IMR-90 (cell line): ENCODE data around the gene IQCM. TPM values are rescaled to one million over a fixed set of nuclear protein-coding genes. Genes with fewer than 3 reads are reported as not detected.

ENCODE experiments used
- ATAC-seq: fragments of 200-7000 bp; cut with Tn5 transposase; 2 replicates; pipeline ENCODE4 v1.9.1; 2020; ENCODE audit warnings: low read depth, mild to moderate bottlenecking, moderate library complexity
- BruUV-seq: library from RNA; stranded (reverse); fragments of 400-500 nt; replicated peaks from 2 replicates; lab custom pipeline; 2021; lab: Mats Ljungman, UMichigan
- CTCF ChIA-PET: fragments of 300-600 bp; formaldehyde crosslinking; extraction: SDS; loops from one replicate; lab custom pipeline; 2021; ENCODE audit warnings: antibody characterized with exemption; lab: Yijun Ruan, JAX
- POLR2A ChIA-PET: fragments of 300-600 bp; sonication (Branson Sonifier 250); formaldehyde crosslinking; loops from one replicate; lab custom pipeline; 2022; ENCODE audit warnings: antibody characterized with exemption; ENCODE audit not compliant: unreplicated experiment; lab: Charles Lee
- DNase-seq: peaks from one replicate; pipeline ENCODE4 v3.0.0; 2013
- H2AFZ ChIP-seq: replicated peaks from 2 replicates; pipeline ENCODE3; 2013; ENCODE audit warnings: low read length, mild to moderate bottlenecking; ENCODE audit not compliant: poor library complexity
- H2AK5ac ChIP-seq: 2 replicates; pipeline ENCODE4 v1.6.1; 2013; ENCODE audit warnings: low read depth, low read length, inconsistent platforms
- H2AK9ac ChIP-seq: replicated peaks from 2 replicates; pipeline ENCODE3; 2013; ENCODE audit warnings: mild to moderate bottlenecking, low read depth, low read length, moderate library complexity; ENCODE audit not compliant: poor library complexity
- H2BK120ac ChIP-seq: 2 replicates; pipeline ENCODE4 v1.6.1; 2013; ENCODE audit warnings: low read depth, low read length, inconsistent platforms
- H2BK15ac ChIP-seq: 3 replicates; pipeline ENCODE4 v1.6.1; 2013; ENCODE audit warnings: low read depth, low read length, inconsistent platforms
- H2BK20ac ChIP-seq: 2 replicates; pipeline ENCODE4 v1.6.1; 2013; ENCODE audit warnings: low read depth, mild to moderate bottlenecking, inconsistent platforms, low read length, moderate library complexity
- H2BK5ac ChIP-seq: 2 replicates; pipeline ENCODE4 v1.6.1; 2013; ENCODE audit warnings: mild to moderate bottlenecking, low read depth, low read length, inconsistent platforms; ENCODE audit not compliant: poor library complexity, severe bottlenecking
- H3K14ac ChIP-seq: replicated peaks from 2 replicates; pipeline ENCODE4 v1.6.1; 2013; ENCODE audit warnings: low read depth, low read length, inconsistent platforms
- H3K18ac ChIP-seq: 2 replicates; pipeline ENCODE4 v1.6.1; 2013; ENCODE audit warnings: low read depth, low read length, control low read depth
- H3K23ac ChIP-seq: 2 replicates; pipeline ENCODE4 v1.6.1; 2013; ENCODE audit warnings: low read depth, low read length, inconsistent platforms
- H3K27ac ChIP-seq: 2 replicates; pipeline ENCODE4 v1.5.1; 2013; ENCODE audit warnings: mild to moderate bottlenecking, control low read depth, low read length; ENCODE audit not compliant: insufficient read depth
- H3K27me3 ChIP-seq: 2 replicates; pipeline ENCODE4 v1.6.1; 2013; ENCODE audit warnings: low read length; ENCODE audit not compliant: control insufficient read depth, insufficient read depth
- H3K36me3 ChIP-seq: 2 replicates; pipeline ENCODE4 v1.6.1; 2013; ENCODE audit warnings: low read length, mixed read lengths; ENCODE audit not compliant: control insufficient read depth, insufficient read depth
- H3K4ac ChIP-seq: 2 replicates; pipeline ENCODE4 v1.6.1; 2013; ENCODE audit warnings: low read depth, low read length, inconsistent platforms
- H3K4me1 ChIP-seq: 2 replicates; pipeline ENCODE4 v1.6.1; 2013; ENCODE audit warnings: low read length, mixed read lengths; ENCODE audit not compliant: control insufficient read depth, insufficient read depth
- H3K4me2 ChIP-seq: 2 replicates; pipeline ENCODE4 v1.6.1; 2013; ENCODE audit warnings: low read depth, mild to moderate bottlenecking, control low read depth, low read length, moderate library complexity
- H3K4me3 ChIP-seq: 2 replicates; pipeline ENCODE4 v1.5.1; 2013; ENCODE audit warnings: low read depth, mild to moderate bottlenecking, control low read depth, low read length, moderate library complexity; ENCODE audit not compliant: insufficient read depth
- H3K56ac ChIP-seq: 2 replicates; pipeline ENCODE4 v1.6.1; 2013; ENCODE audit warnings: low read length, inconsistent platforms; ENCODE audit not compliant: insufficient read depth; ENCODE audit errors: extremely low read depth
- H3K79me1 ChIP-seq, 2 experiments: 2 replicates each; pipeline ENCODE4 v1.6.1; 2013; ENCODE audit warnings: low read length in 2 of 2, inconsistent platforms in 1 of 2, low read depth in 1 of 2
- H3K9ac ChIP-seq: 2 replicates; pipeline ENCODE4 v1.6.1; 2013; ENCODE audit warnings: low read depth, low read length, control low read depth
- H3K9me1 ChIP-seq: 2 replicates; pipeline ENCODE4 v1.6.1; 2013; ENCODE audit warnings: low read length, inconsistent platforms; ENCODE audit not compliant: insufficient read depth
- H3K9me3 ChIP-seq: 2 replicates; pipeline ENCODE4 v1.6.1; 2013; ENCODE audit warnings: low read length; ENCODE audit not compliant: control insufficient read depth, insufficient read depth
- H4K20me1 ChIP-seq: 2 replicates; pipeline ENCODE4 v1.6.1; 2013; ENCODE audit warnings: low read length, inconsistent platforms; ENCODE audit not compliant: insufficient read depth
- H4K5ac ChIP-seq: 2 replicates; pipeline ENCODE4 v1.6.1; 2013; ENCODE audit warnings: mild to moderate bottlenecking, low read depth, low read length, control low read depth
- H4K8ac ChIP-seq, 2 experiments: 2 replicates each; pipeline ENCODE4 v1.6.1; 2013; ENCODE audit warnings: low read depth in 2 of 2, low read length in 2 of 2, control low read depth in 1 of 2, inconsistent platforms in 1 of 2
- H4K91ac ChIP-seq: 2 replicates; pipeline ENCODE4 v1.6.1; 2013; ENCODE audit warnings: low read depth, low read length, inconsistent platforms; ENCODE audit not compliant: insufficient read depth
- NFE2L2 ChIP-seq: fragments of 150-350 bp; IDR thresholded peaks from 2 replicates; pipeline ENCODE4 v1.6.1; 2016; ENCODE audit warnings: low read depth, mild to moderate bottlenecking, low read length
- RFX5 ChIP-seq: IDR thresholded peaks from 2 replicates; pipeline ENCODE4 v1.8.0; 2012; ENCODE audit warnings: low read depth, mild to moderate bottlenecking, low read length, moderate library complexity
- dilution Hi-C: fragments of 300-500 bp; cut with HindIII; formaldehyde crosslinking; loops from one replicate; pipeline ENCODE4 v1.14.3; 2018; ENCODE audit warnings: low sequenced_read_pairs; ENCODE audit not compliant: unreplicated experiment
- in situ Hi-C: fragments of 300-500 bp; cut with MboI; formaldehyde crosslinking; loops from 3 replicates; pipeline ENCODE4 v1.14.3; 2019; ENCODE audit warnings: low sequenced_read_pairs, inconsistent platforms, mixed read lengths
- intact Hi-C: fragments of 100-400 bp; cut with micrococcal nuclease; formaldehyde crosslinking; loops from 2 replicates; pipeline ENCODE4 v1.10.0; 2022
- polyA plus RNA-seq, 3 experiments: library from polyadenylated mRNA; depleted of rRNA; stranded (reverse); fragments of >200 nt; gene quantifications; 2 replicates each; pipeline ENCODE4 v1.2.3, GENCODE V29; 2012; ENCODE audit warnings: low replicate concordance in 1 of 3
- total RNA-seq: library from RNA; depleted of rRNA; stranded (reverse); fragments of >200 nt; gene quantifications from 2 replicates; pipeline ENCODE4 v1.2.3, GENCODE V29; 2012

Gene IQCM
- total and polyA plus RNA-seq, 2 of the 4 experiments (the other 2 are of a cell fraction) = not detected

DNA sequence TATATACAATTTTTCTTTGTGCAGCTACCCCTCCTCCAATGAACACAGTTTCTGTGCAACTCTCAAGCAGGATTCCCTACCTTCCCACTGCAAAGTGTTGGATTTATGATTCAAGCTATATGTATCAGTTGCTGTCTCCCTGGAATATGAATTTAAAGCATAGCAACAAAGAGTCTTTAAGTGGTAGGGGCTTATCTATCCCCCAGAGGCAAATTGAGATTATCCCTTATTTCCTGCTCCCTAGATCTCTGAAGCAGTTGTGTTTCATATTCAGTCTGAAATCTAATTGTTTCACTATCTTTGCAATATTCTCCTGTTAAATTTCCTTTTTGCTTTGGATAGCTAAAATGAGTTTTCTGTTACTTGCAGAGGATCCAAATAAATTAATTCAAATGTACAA lies 263.0 kb downstream of the IQCM start:
- no peak overlapping the region for H3K4me3 ChIP-seq
- no TSS peak for BruUV-seq
- no peak overlapping the region for H3K9ac ChIP-seq
- no peaks in the 10 kb centered on the region for H4K20me1 ChIP-seq
- H2BK15ac ChIP-seq = no peak overlapping the region
- dilution Hi-C loops = no loop called here
- H2BK20ac ChIP-seq = no peak overlapping the region
- H2AK9ac ChIP-seq = no peak overlapping the region
- no peaks in the 10 kb centered on the region for H3K36me3 ChIP-seq
- ChIA-PET CTCF (no interaction called here), POLR2A (no interaction called here)
- no peak overlapping the region for H4K91ac ChIP-seq
- H2AFZ ChIP-seq = no peak overlapping the region
- H3K9me1 ChIP-seq = no peaks in the 10 kb centered on the region
- intact Hi-C loops = no loop called here
- ATAC-seq (no peak), DNase-seq (no peak)
- no peaks in the 10 kb centered on the region for H3K4me1 ChIP-seq
- H3K27ac ChIP-seq = no peak overlapping the region
- H4K5ac ChIP-seq = no peak overlapping the region
- no peak overlapping the region for H3K4ac ChIP-seq
- H3K4me2 ChIP-seq = no peak overlapping the region
- H3K56ac ChIP-seq = no peak overlapping the region
- no peak overlapping the region for H3K23ac ChIP-seq
- no peaks in the 10 kb centered on the region for H3K27me3 ChIP-seq
- H2BK5ac ChIP-seq = no peak overlapping the region
- H3K14ac ChIP-seq = no peak overlapping the region
- in situ Hi-C loops = no loop called here
- no peaks in the 10 kb centered on the region for H3K79me1 ChIP-seq
- H3K18ac ChIP-seq = no peak overlapping the region
- TF ChIP-seq NFE2L2 = no peak
- TF ChIP-seq RFX5 = no peak
- H2AK5ac ChIP-seq = no peak overlapping the region
- H3K9me3 ChIP-seq = no peaks in the 10 kb centered on the region
- no peak overlapping the region for H2BK120ac ChIP-seq
- no peak overlapping the region for H4K8ac ChIP-seq
